ENCODE results near the gene NCAPH2.

GRCh38 chr22:50522806-50523438 is 14.9 kb downstream of the NCAPH2 start:
- TF ChIP-seq CTCF (IDR thresholded peaks at IDR 0.05 in 2 of 3, conservative IDR thresholded peaks at IDR 0.05 in 1 of 3; ENCODE audit: insufficient read depth in 2 of 3, low read depth in 1 of 3, low read length in 3 of 3) = no peak
- no peak for TF ChIP-seq KAT2B (IDR thresholded peaks at IDR 0.05; ENCODE audit: low read depth, low read length)
- no peak for TF ChIP-seq CEBPB (tag; IDR thresholded peaks at IDR 0.05)
- no peak for TF ChIP-seq PYGO2 (tag; IDR thresholded peaks at IDR 0.05)
- TF ChIP-seq ZC3H11A (IDR thresholded peaks at IDR 0.05; ENCODE audit: low read depth, low read length) = no peak
- TF ChIP-seq CBX5 (IDR thresholded peaks at IDR 0.05; ENCODE audit: borderline replicate concordance, low read depth) = no peak
